K562 (cell line): ENCODE measurements around the gene SLC12A6. TPM values are rescaled to one million over a fixed set of nuclear protein-coding genes. Genes with fewer than 3 reads are reported as not detected.

ENCODE experiments used
- ARID3A ChIP-seq: IDR thresholded peaks from 2 replicates; pipeline ENCODE4 v1.6.1; 2012; ENCODE audit warnings: low read depth, low read length, improper control_type of control experiment, borderline replicate concordance
- C11orf30 ChIP-seq: fragments of 450-650 bp; IDR thresholded peaks from 2 replicates; pipeline ENCODE4 v1.6.1; 2016; ENCODE audit warnings: low read depth, mild to moderate bottlenecking
- CHCHD3 ChIP-seq: fragments of 250-450 bp; sonication (Bioruptor Pico); IDR thresholded peaks from 2 replicates; pipeline ENCODE4 v2.1.2; 2022; ENCODE audit warnings: mild to moderate bottlenecking
- GATA2 ChIP-seq: sonication (generic); formaldehyde crosslinking; IDR thresholded peaks from 2 replicates; pipeline ENCODE4 v1.4.0; 2020; ENCODE audit warnings: mild to moderate bottlenecking, missing genetic modification reagents
- MBD1 ChIP-seq: fragments of 250-450 bp; sonication (Bioruptor Pico); IDR thresholded peaks from 2 replicates; pipeline ENCODE4 v1.8.0; 2022; ENCODE audit warnings: inconsistent platforms
- NFE2L1 ChIP-seq: fragments of 450-650 bp; IDR thresholded peaks from 2 replicates; pipeline ENCODE4 v1.6.1; 2016; ENCODE audit warnings: missing genetic modification characterization, low read depth, mild to moderate bottlenecking, missing compliant biosample characterization, moderate library complexity, borderline replicate concordance
- NR2C2 ChIP-seq, 2 experiments: fragments of 200-800 bp in 1 of 2; sonication (Bioruptor generic) in 1 of 2; sonication (generic) in 1 of 2; formaldehyde crosslinking in 1 of 2; IDR thresholded peaks; 2 replicates each; pipeline versions ENCODE4 v1.6.1 to v1.8.0; 2016 to 2022; ENCODE audit warnings: mild to moderate bottlenecking in 1 of 2, missing compliant biosample characterization in 1 of 2, missing genetic modification characterization in 1 of 2, missing genetic modification reagents in 1 of 2
- RREB1 ChIP-seq: fragments of 250-450 bp; sonication (Bioruptor Pico); IDR thresholded peaks from 2 replicates; pipeline ENCODE4 v1.4.0; 2020
- SMARCA5 ChIP-seq: fragments of 450-650 bp; IDR thresholded peaks from 2 replicates; pipeline ENCODE4 v1.6.1; 2016
- SMC3 ChIP-seq: conservative IDR thresholded peaks from 2 replicates; pipeline ENCODE4 v1.6.1; 2011; ENCODE audit warnings: low read depth, low read length, improper control_type of control experiment; ENCODE audit not compliant: insufficient read depth
- ZNF512 ChIP-seq: IDR thresholded peaks from 2 replicates; pipeline ENCODE4 v1.6.1; 2016; ENCODE audit warnings: missing genetic modification characterization, missing compliant biosample characterization
- ZNF518B ChIP-seq: fragments of 250-450 bp; sonication (Bioruptor Pico); IDR thresholded peaks from 2 replicates; pipeline ENCODE4 v1.5.0; 2021; ENCODE audit warnings: mild to moderate bottlenecking, moderate library complexity
- polyA plus RNA-seq, 8 experiments: library from polyadenylated mRNA; depleted of rRNA in 4 of 8; stranded (reverse) in 5 of 8; unstranded in 3 of 8; fragments of >200 nt; fragmentation: Nextera tagmentation in 2 of 8; fragmentation: Illumina TruSeq in 1 of 8; extraction: Ambion mirVana in 2 of 8; extraction: Trizol in 1 of 8; gene quantifications; 2 replicates each; pipeline versions ENCODE4 v1.2.1 to v1.2.3, GENCODE V29; 2011 to 2014; ENCODE audit warnings: inconsistent platforms in 1 of 8, missing spikeins in 1 of 8
- total RNA-seq, 7 experiments: library from RNA; depleted of rRNA in 6 of 7; stranded (reverse); fragments of >200 nt in 6 of 7; fragmentation: Illumina TruSeq in 2 of 7; extraction: Trizol in 2 of 7; gene quantifications; 2 replicates each; pipeline versions ENCODE4 v1.2.1 to v1.2.3, GENCODE V29; 2011 to 2021; ENCODE audit warnings: low replicate concordance in 1 of 7

SLC12A6 gene
- total and polyA plus RNA-seq, 9 of the 15 experiments (the other 6 are each of a cell fraction or from before 2014, with no cell fraction given) = 1.4 to 16.4 (median 6.7) TPM

GRCh38 chr15:34252545-34252944 lies 85.0 kb downstream of the SLC12A6 start (continued):
- no peak for TF ChIP-seq ZNF512 (tag)
- no peak for TF ChIP-seq ZNF518B (CRISPR knock-in tag)
- TF ChIP-seq GATA2 (CRISPR knock-in tag) = no peak
- no peak for TF ChIP-seq MBD1 (CRISPR knock-in tag)
- TF ChIP-seq CHCHD3 (CRISPR knock-in tag) = no peak
- no peak for TF ChIP-seq ARID3A
- TF ChIP-seq RREB1 (CRISPR knock-in tag) = no peak
- TF ChIP-seq NFE2L1 = peak; percentile 91
- TF ChIP-seq NR2C2 (CRISPR knock-in tag; IDR thresholded peaks at IDR 0.05) = no peak
- TF ChIP-seq NR2C2 (tag; IDR thresholded peaks at IDR 0.05) = peak; percentile 68
- TF ChIP-seq C11orf30 = peak; percentile 98
- TF ChIP-seq SMC3 = no peak
- TF ChIP-seq SMARCA5 = no peak
